Peyer's patch (tissue), 4 donors: ENCODE measurements around the gene SCNN1A. TPM values are rescaled to one million over a fixed set of nuclear protein-coding genes. Genes with fewer than 3 reads are reported as not detected.
A peak's percentile ranks its signal among the peaks of the same experiment; 100 is the strongest.

Experiments
- DNase-seq, 3 donors: peaks; one replicate each; pipeline ENCODE4 v3.0.0-alpha.2; 2017 to 2019
- H3K27ac ChIP-seq, 4 donors: fragments of 200-600 bp; sonication (generic); one replicate each; pipeline ENCODE4 v1.5.1; 2016 to 2019
- H3K27me3 ChIP-seq, 2 donors: fragments of 200-600 bp; sonication (generic); one replicate each; pipeline ENCODE4 v1.5.1; 2019
- H3K36me3 ChIP-seq, 3 donors: fragments of 200-600 bp; sonication (generic); one replicate each; pipeline ENCODE4 v1.5.1; 2016 to 2019
- H3K4me1 ChIP-seq, 4 donors: fragments of 200-600 bp; sonication (generic); one replicate each; pipeline ENCODE4 v1.5.1; 2016 to 2019
- H3K4me3 ChIP-seq, 4 donors: fragments of 200-600 bp; sonication (generic); 1 replicate in 3 of 4; 2 replicates in 1 of 4; pipeline ENCODE4 v1.5.1; 2016 to 2019; ENCODE audit warnings: mild to moderate bottlenecking in 1 of 4
- H3K9me3 ChIP-seq, 4 donors: fragments of 200-600 bp; sonication (generic); one replicate each; pipeline ENCODE4 v1.5.1; 2016 to 2019; ENCODE audit warnings: mild to moderate bottlenecking in 1 of 4
- POLR2A ChIP-seq, 2 donors: fragments of 450-650 bp; IDR thresholded peaks; one replicate each; pipeline ENCODE4 v1.5.1; 2017; ENCODE audit warnings: antibody characterized with exemption in 2 of 2, mild to moderate bottlenecking in 2 of 2, moderate library complexity in 2 of 2
- total RNA-seq, 4 donors: library from RNA; depleted of rRNA; stranded (reverse); fragments of >200 nt; gene quantifications; one replicate each; pipeline ENCODE4 v1.1.0, GENCODE V29; 2016
- TF ChIP-seq, protein P1 (sequence below), 6 experiments: fragments of 450-650 bp in 4 of 6; fragments of 200-600 bp in 2 of 6; sonication (generic) in 1 of 6; IDR thresholded peaks; one replicate each; pipeline ENCODE4 v1.5.1; 2017 to 2019; ENCODE audit warnings: antibody characterized with exemption in 6 of 6, mild to moderate bottlenecking in 3 of 6, moderate library complexity in 1 of 6

Gene SCNN1A
- total RNA-seq, 4 donors from 2014 or later = 93.3 to 275 (median 143) TPM

DNA sequence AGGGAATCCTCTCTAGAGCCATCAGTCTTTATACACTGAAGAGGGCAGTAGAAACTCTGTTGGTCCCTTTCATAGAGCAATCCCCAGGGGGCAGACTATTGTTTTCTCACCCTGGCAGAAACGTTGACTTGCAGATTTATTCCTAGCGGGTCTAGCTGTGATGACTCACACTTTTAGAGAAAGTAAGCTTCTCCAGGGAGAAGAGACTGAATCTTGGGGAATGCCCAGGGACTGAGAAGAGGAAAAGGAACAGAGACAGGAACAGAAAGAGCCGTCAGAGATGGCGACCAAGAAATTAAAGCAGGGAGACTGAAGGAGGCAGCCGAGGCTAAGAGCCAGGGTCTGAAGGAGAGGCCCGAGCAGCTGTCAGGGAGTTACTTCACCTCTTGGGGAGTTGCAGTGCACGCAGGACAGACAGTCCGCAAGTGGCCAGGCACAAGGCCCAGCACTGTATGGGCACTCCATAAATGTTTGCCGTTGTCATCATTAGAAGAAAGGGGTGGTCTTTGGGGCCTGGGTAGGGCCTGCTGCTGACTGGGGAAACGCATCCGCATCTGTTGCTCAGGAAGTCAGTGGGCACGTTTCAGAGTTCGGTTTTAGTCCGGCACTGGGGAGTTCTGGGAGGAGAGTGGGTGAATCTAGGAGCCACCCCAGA is 51.9 kb downstream of the SCNN1A start:
- Histone ChIP-seq H3K36me3 (peaks cover 0 to 44% (median 2%) of the 10 kb centered on the region in 3 donors), H3K27me3 (no peaks in the 10 kb centered on the region), H3K9me3 (no peaks in the 10 kb centered on the region), H3K4me3 (peak overlapping the region in 3 of 4 donors; percentile 7 to 8 (median 7)), H3K27ac (peak overlapping the region; percentile 62 to 84 (median 62)), H3K4me1 (peaks cover 0 to 61% (median 9%) of the 10 kb centered on the region in 4 donors)
- TF ChIP-seq, protein P1, sequence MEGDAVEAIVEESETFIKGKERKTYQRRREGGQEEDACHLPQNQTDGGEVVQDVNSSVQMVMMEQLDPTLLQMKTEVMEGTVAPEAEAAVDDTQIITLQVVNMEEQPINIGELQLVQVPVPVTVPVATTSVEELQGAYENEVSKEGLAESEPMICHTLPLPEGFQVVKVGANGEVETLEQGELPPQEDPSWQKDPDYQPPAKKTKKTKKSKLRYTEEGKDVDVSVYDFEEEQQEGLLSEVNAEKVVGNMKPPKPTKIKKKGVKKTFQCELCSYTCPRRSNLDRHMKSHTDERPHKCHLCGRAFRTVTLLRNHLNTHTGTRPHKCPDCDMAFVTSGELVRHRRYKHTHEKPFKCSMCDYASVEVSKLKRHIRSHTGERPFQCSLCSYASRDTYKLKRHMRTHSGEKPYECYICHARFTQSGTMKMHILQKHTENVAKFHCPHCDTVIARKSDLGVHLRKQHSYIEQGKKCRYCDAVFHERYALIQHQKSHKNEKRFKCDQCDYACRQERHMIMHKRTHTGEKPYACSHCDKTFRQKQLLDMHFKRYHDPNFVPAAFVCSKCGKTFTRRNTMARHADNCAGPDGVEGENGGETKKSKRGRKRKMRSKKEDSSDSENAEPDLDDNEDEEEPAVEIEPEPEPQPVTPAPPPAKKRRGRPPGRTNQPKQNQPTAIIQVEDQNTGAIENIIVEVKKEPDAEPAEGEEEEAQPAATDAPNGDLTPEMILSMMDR (IDR thresholded peaks at IDR 0.05) = peak; percentile 31 to 67 (median 61)
- no peak for TF ChIP-seq POLR2A (IDR thresholded peaks at IDR 0.05)
- peak in 1 of 3 donors; percentile 63 for DNase-seq

DNA sequence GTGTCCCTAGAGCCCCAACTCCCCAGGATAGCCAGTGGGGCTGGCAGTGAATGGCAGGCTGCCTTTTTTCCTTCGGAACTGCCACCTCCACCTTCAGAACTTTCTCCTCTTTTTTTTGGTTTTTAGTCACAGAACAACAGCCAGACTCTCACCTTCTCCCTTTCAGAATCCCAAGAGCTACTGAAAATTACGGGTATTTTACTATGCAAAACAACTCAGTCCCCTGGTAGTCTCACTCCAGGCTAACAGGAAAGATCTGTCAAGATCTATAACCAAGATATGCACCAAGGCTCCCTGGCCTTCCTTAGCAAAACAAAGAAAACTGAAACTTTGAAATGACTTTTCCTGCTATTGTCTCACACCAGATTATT is 52.4 kb downstream of the SCNN1A start:
- Histone ChIP-seq H3K27ac (peak overlapping the region in 3 of 4 donors; percentile 62 to 84 (median 62)), H3K27me3 (no peaks in the 10 kb centered on the region), H3K36me3 (peaks cover 0 to 42% (median 0%) of the 10 kb centered on the region in 3 donors), H3K9me3 (no peaks in the 10 kb centered on the region), H3K4me1 (peaks cover 0 to 58% (median 9%) of the 10 kb centered on the region in 4 donors), H3K4me3 (no peak overlapping the region)
- no peak for DNase-seq
- TF ChIP-seq, protein P1 (IDR thresholded peaks at IDR 0.05) = no peak
- TF ChIP-seq POLR2A (IDR thresholded peaks at IDR 0.05) = no peak

DNA sequence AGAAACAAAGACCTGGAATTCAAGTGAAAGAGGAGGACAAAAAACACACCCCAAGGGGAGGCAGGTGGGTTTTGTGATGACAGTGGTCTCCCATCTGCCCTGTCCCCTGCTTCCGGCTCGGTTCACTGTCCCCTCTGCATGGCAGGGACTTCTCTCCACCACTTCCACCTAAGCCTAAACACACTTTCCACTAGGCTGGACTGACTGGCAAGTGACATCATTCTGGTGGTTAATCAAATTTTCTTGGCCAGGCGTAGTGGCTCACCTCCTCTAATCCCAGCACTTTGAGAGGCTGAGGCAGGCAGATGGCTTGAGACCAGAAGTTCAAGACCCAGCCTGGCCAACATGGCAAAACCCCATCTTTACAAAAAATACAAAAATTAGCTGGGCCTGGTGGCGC is 53.0 kb downstream of the SCNN1A start:
- Histone ChIP-seq H3K27ac (peak overlapping the region in 2 of 4 donors; percentile 53 to 84), H3K9me3 (no peaks in the 10 kb centered on the region), H3K27me3 (no peaks in the 10 kb centered on the region), H3K4me3 (no peak overlapping the region), H3K36me3 (peaks cover 0 to 41% (median 0%) of the 10 kb centered on the region in 3 donors), H3K4me1 (peaks cover 0 to 52% (median 9%) of the 10 kb centered on the region in 4 donors)
- DNase-seq = no peak
- TF ChIP-seq POLR2A (IDR thresholded peaks at IDR 0.05) = no peak
- TF ChIP-seq, protein P1 (IDR thresholded peaks at IDR 0.05) = no peak

DNA sequence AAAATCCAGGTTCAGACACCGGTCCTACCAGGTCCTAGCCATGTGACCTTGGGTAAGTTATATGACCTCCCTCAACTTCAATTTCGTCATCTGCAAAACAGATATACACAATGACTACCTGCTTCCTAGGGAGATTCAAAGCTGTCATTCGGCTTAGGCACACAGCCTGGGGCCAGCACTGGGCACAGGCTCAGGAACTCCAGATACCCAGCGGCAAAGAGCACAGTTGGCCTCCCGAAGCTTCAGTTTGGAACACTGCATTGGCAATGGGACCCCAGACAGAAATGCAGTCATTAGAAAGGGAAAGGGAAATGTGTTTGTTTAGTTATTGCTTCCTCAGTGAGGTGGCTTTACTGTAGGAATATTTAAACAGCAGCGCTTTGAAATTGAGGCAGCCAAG is 53.5 kb downstream of the SCNN1A start:
- H3K4me1 ChIP-seq = peaks cover 0 to 48% (median 9%) of the 10 kb centered on the region in 4 donors
- DNase-seq = no peak
- no peak for TF ChIP-seq POLR2A (IDR thresholded peaks at IDR 0.05)
- TF ChIP-seq, protein P1 (IDR thresholded peaks at IDR 0.05) = no peak
- H3K27me3 ChIP-seq = no peaks in the 10 kb centered on the region
- no peak overlapping the region for H3K4me3 ChIP-seq
- H3K36me3 ChIP-seq = peaks cover 0 to 41% (median 0%) of the 10 kb centered on the region in 3 donors
- peak overlapping the region in 2 of 4 donors; percentile 38 to 53 for H3K27ac ChIP-seq
- no peaks in the 10 kb centered on the region for H3K9me3 ChIP-seq

DNA sequence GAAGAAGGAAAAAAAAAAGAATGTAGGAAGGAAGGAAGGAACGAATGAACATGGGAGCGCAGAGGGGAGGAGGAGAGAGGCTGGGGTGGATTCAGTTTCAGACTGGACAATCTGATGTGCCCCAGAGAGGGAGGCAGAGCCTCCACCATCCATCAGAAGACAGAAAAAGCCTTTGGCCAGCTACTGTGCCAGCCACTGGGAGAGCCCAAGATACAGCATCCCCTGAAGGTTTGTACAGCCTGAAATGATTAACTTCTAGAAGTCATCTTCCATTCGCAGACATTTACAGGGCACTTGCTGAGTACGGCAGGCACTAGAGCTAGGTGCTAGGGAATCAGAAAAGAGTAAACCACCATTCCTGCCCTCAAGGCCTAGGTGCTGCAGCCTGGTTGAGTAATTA is 55.9 kb downstream of the SCNN1A start:
- Histone ChIP-seq H3K27ac (no peak overlapping the region), H3K27me3 (no peaks in the 10 kb centered on the region), H3K4me1 (peaks cover 0 to 28% (median 9%) of the 10 kb centered on the region in 4 donors), H3K9me3 (no peaks in the 10 kb centered on the region), H3K4me3 (no peak overlapping the region), H3K36me3 (peaks cover 0 to 61% (median 0%) of the 10 kb centered on the region in 3 donors)
- no peak for DNase-seq
- TF ChIP-seq, protein P1 (IDR thresholded peaks at IDR 0.05) = no peak
- no peak for TF ChIP-seq POLR2A (IDR thresholded peaks at IDR 0.05)
